GM12891 (cell line): ENCODE measurements around the gene GMDS.
"Not testable (repeated sequence)": the region's sequence is repeated elsewhere in the genome, so short reads cannot be mapped to it uniquely, and the experiment has no call there.

Source experiments
- DNase-seq: peaks from one replicate; pipeline ENCODE4 v3.0.0; 2011; ENCODE audit warnings: low spot score; ENCODE audit not compliant: insufficient read length
- FAIRE-seq: peaks from 2 replicates; lab custom pipeline; 2011; peaks lifted over from hg19 to GRCh38; lab: Jason Lieb, UNC
- PAX5 ChIP-seq: IDR thresholded peaks from 2 replicates; pipeline ENCODE4 v1.6.1; 2011; ENCODE audit warnings: low read length, moderate library complexity, mild to moderate bottlenecking; ENCODE audit not compliant: insufficient read depth, severe bottlenecking
- POLR2A ChIP-seq: IDR thresholded peaks from 2 replicates; pipeline ENCODE4 v1.6.1; 2011; ENCODE audit warnings: low read depth, low read length, control low read depth
- POLR2AphosphoS5 ChIP-seq: IDR thresholded peaks from 2 replicates; pipeline ENCODE4 v1.6.1; 2011; ENCODE audit warnings: low read depth, low read length, control low read depth
- POU2F2 ChIP-seq: IDR thresholded peaks from 2 replicates; pipeline ENCODE4 v1.6.1; 2011; ENCODE audit warnings: low read depth, mild to moderate bottlenecking, control low read depth, low read length, moderate library complexity
- SPI1 ChIP-seq: IDR thresholded peaks from 2 replicates; pipeline ENCODE4 v1.6.1; 2011; ENCODE audit warnings: low read depth, low read length, control low read depth
- TAF1 ChIP-seq: IDR thresholded peaks from 2 replicates; pipeline ENCODE4 v1.6.1; 2011; ENCODE audit warnings: low read depth, low read length, control low read depth

The GMDS gene

GRCh38 chr6:1757131-1757530, 488.3 kb downstream of the GMDS start:
- TF ChIP-seq POU2F2 (no peak), PAX5 (no peak), POLR2A (no peak), POLR2AphosphoS5 (no peak), SPI1 (no peak), TAF1 (no peak)
- DNase-seq, result no peak
- no peak for FAIRE-seq

- no peak for FAIRE-seq
These were observed 488.8 kb downstream of the GMDS start for GRCh38 chr6:1756472-1757129.

GRCh38 chr6:1751063-1751462, 494.3 kb downstream of the GMDS start:
- not testable (repeated sequence) for FAIRE-seq, DNase-seq

More at GRCh38 chr6:1756472-1757129, 488.8 kb downstream of the GMDS start:
- no peak for TF ChIP-seq SPI1
- no peak for TF ChIP-seq POLR2AphosphoS5
- TF ChIP-seq TAF1, result no peak
- TF ChIP-seq PAX5, result no peak
- no peak for TF ChIP-seq POLR2A
- no peak for TF ChIP-seq POU2F2
- no peak for DNase-seq

- no peak for FAIRE-seq
- TF ChIP-seq POU2F2, result no peak
- no peak for TF ChIP-seq POLR2AphosphoS5
- TF ChIP-seq POLR2A, result no peak
- TF ChIP-seq TAF1, result no peak
- TF ChIP-seq SPI1, result no peak
- no peak for TF ChIP-seq PAX5
- no peak for DNase-seq
These were observed 496.4 kb downstream of the GMDS start for GRCh38 chr6:1749041-1749440.

- FAIRE-seq (no peak), DNase-seq (no peak)
- TF ChIP-seq POU2F2, result no peak
These were observed 497.9 kb downstream of the GMDS start for GRCh38 chr6:1747531-1747930.

GRCh38 chr6:1747003-1747402, 498.4 kb downstream of the GMDS start:
- no peak for FAIRE-seq

GRCh38 chr6:1745814-1746213, 499.6 kb downstream of the GMDS start:
- no peak for FAIRE-seq
- TF ChIP-seq POLR2A, result no peak
- no peak for TF ChIP-seq POU2F2
- TF ChIP-seq TAF1, result no peak
- no peak for TF ChIP-seq SPI1
- DNase-seq, result no peak

More at GRCh38 chr6:1747003-1747402, 498.4 kb downstream of the GMDS start:
- no peak for TF ChIP-seq POLR2AphosphoS5
- TF ChIP-seq PAX5, result no peak
- no peak for TF ChIP-seq POLR2A
- no peak for TF ChIP-seq TAF1
- TF ChIP-seq POU2F2, result no peak
- no peak for TF ChIP-seq SPI1
- no peak for DNase-seq

GRCh38 chr6:1744543-1744942, 500.9 kb downstream of the GMDS start:
- no peak for TF ChIP-seq POU2F2
- no peak for TF ChIP-seq PAX5
- TF ChIP-seq POLR2AphosphoS5, result no peak
- no peak for TF ChIP-seq POLR2A
- TF ChIP-seq SPI1, result no peak
- TF ChIP-seq TAF1, result no peak
- peak; percentile 40 for FAIRE-seq

GRCh38 chr6:1739680-1740079, 505.7 kb downstream of the GMDS start:
- peak; percentile 41 for TF ChIP-seq PAX5
- TF ChIP-seq POU2F2, result no peak
- TF ChIP-seq SPI1, result peak; percentile 100
- TF ChIP-seq POLR2AphosphoS5, result no peak
- no peak for TF ChIP-seq TAF1
- TF ChIP-seq POLR2A, result no peak
- no peak for FAIRE-seq
- DNase-seq, result peak; percentile 50

More at GRCh38 chr6:1744543-1744942, 500.9 kb downstream of the GMDS start:
- DNase-seq, result no peak

- no peak for DNase-seq
- peak; percentile 28 for FAIRE-seq
- TF ChIP-seq POLR2AphosphoS5 (no peak), POU2F2 (peak; percentile 38; the same call in 1 of the 2 replicates), SPI1 (no peak)
These were observed 506.2 kb downstream of the GMDS start for GRCh38 chr6:1739220-1739619.

- TF ChIP-seq POU2F2, result no peak
- DNase-seq (no peak), FAIRE-seq (no peak)
These were observed 506.8 kb downstream of the GMDS start for GRCh38 chr6:1738558-1739081.
